Hippocampal formation (tissue), 2 donors: ENCODE results near the gene PLIN4.
"Not testable (repeated sequence)": the region's sequence is repeated elsewhere in the genome, so short reads cannot be mapped to it uniquely, and the experiment has no call there.

Experiments used
- DNase-seq, 2 donors: peaks; one replicate each; lab custom pipeline; 2025; lab: John Stamatoyannopoulos, UW

The PLIN4 gene

DNA sequence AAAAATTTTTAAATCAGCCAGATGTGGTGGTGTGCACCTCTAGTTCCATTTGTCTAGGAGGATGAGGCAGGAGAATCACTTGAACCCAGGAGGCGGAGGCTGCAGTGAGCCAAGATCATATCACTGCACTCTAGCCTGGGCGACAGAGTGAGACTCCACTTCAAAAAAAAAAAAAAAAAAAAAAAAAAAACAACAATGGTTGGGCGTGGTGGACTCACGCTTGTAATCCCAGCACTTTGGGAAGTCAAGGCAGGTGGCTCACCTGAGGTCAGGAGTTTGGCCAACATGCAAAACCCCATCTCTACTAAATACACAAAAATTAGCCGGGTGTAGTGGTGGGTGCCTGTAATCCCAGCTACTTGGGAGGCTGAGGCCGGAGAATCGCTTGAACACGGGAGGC lies 9.1 kb upstream of the PLIN4 start:
- DNase-seq: not testable (repeated sequence)

DNA sequence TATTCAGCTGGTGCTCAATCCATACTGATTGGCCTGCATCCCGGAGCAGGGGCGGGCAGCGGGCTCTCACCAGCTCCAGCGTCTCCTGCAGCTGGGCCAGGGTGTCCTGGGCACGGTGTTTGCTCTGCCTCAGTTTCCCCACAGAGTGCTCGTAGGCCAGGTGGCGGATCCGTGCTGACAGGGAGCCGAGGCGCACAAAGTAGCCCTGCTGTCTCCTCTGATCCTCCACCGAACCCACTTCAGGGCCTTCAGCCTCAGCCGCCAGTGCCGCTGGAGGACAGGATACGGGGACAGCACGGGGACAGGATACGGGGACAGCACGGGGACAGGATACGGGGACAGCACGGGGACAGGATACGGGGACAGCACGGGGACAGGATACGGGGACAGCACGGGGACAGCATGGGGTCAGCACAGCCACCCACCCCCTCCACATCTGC lies 7.3 kb upstream of the PLIN4 start:
- DNase-seq: no peak

- DNase-seq: no peak
These were observed 6.7 kb upstream of the PLIN4 start for GRCh38 chr19:4524808-4525562.

DNA sequence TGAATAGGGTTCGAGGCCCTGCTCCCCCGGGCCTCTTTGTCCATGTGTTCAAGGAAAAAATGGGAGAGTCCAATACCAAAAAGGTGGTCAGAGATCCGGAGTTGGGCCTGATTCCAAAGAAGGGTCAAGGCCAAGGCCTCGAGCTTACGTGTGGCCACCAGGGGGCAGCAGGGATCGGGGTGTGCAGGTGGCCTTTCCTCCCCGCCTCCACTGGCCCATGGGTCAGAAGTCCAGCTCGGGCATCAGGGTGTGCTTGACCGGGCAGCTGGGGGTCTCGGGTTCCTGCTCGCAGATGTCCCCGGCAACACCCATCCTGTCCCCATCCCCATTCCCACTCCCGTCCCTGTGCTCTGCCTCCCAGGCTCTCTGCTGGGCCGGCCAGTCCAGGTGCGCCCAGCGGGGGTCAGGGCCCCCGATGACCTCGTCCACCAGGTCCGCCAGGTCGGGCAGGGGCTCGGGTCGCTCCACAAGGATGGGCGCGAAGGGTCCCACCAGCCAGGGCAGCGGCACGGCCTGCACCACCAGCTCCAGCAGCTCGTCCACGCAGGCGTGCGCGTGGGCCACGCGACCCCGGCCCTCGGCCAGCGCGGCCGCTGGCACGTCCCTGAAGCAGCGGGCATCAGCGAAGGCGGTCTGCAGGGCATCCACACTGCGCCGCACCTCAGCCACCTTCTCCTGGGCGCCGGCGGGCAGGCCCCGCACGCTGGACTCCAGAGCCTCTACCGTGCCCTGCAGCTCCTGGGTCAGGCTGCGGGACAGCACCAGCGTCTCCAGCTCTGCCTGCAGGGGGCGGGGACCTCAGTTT lies 5.2 kb upstream of the PLIN4 start:
- DNase-seq: no peak

- DNase-seq: no peak
These were observed 4.2 kb upstream of the PLIN4 start for GRCh38 chr19:4522291-4523002.

GRCh38 chr19:4521888-4522242 lies 3.6 kb upstream of the PLIN4 start:
- no peak for DNase-seq

DNA sequence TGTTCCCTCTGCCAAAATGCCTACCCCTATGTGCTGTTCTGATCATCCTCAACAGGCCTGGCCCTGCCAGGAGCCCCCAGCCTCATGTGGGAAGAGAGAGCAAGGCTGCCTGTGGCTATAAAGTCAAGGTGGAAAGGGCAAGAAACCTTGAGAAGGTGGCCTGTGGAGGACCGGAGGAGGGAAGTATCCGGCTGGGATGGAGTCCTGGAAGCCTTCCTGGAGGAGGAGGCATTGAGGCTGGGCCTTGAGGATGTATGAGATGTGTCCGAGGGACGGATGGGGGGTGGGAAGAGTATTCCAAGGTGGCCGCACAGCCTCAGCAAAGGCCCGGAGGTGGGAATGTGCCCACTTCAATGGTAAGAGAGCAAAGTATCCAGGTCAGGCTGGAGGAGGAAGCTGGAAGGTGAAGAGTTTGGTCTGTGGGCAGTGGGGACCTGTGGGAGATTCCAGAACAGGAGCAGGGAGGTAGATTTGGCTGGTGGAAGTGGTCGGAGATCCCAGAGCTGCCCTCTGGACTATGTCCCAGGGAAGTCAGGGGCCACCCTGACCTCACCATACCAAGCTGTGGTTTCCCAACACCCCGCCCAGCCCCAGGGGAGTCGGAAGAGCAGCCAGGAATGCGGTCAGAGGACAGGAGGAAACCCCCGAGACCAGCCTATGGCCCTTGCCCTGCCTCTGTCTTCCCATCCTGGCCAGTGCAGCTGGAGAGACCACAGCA lies 3.0 kb upstream of the PLIN4 start:
- no peak for DNase-seq

GRCh38 chr19:4519521-4520277 lies 1.4 kb upstream of the PLIN4 start:
- no peak for DNase-seq

- no peak for DNase-seq
These were observed 848 bp upstream of the PLIN4 start for GRCh38 chr19:4519172-4519496.

DNA sequence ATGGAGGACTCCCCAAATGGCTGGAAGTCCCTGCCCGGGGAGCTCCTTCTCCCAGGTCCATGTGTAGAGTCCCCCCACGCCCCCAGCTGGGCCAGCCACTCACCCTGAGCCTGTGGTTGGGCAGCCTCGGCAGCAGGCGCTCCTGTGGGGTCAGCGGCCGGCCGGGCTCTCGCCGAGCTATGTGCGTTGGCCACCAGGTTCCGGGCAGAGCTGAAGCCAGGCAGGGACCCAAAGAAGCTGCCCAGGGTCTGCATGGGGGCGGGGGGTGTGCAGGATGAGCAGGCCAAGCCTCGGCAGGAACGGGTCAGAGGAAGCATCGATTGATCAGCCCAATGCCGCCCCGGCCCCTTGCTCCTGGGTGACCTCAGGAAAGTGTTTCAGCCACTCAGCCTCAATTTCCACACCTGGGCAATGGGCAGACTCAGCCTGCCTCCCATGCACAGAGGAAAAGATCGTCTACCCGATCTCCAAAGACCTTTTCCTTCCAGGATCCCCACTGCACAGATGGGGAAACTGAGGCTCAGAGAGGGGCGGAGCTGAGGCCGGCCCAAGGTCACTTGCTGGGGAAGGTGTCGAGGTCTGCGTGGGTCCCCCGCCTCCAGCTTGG lies 732 bp downstream of the PLIN4 start:
- DNase-seq: no peak

DNA sequence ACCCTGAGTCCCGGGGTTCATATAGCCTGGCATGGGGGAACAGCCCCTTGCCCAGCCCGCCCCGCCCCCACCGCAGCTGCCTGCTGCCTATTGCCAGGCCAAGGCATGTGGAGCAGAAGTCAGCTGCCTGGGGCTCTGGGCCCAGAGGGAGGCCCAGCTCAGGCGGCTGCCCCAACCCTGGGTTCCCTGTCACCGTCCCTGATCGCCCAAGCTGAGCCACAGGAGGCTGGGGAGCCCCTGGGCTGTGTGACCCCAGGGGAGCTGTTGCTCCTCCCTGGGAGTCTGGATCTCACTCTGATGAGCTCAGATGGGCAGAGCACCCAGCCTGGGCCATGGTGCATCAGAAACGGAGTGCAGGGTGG lies 1.4 kb downstream of the PLIN4 start:
- DNase-seq: no peak

GRCh38 chr19:4516199-4516938 lies 1.9 kb downstream of the PLIN4 start:
- DNase-seq: no peak

GRCh38 chr19:4515732-4516131 lies 2.6 kb downstream of the PLIN4 start:
- DNase-seq: no peak

DNA sequence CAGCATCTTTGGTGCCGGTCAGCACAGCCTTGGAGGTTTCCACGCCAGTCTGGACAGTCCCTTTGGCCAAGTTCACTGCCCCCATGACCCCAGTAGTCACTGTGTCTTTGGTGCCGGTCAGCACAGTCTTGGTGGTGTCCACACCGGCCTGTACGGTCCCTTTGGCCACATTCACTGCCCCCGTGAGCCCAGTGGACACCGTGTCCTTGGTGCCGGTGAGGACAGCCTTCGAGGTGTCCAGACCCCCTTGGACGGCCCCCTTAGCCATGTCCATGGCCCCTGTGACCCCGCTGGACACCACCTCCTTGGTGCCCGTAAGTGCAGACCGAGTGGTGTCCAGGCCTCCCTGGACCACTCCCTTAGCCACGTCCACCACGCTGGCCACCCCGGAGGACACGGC lies 5.0 kb downstream of the PLIN4 start:
- no peak for DNase-seq

- no peak for DNase-seq
These were observed 6.2 kb downstream of the PLIN4 start for GRCh38 chr19:4512070-4512469.

- no peak for DNase-seq
These were observed 6.8 kb downstream of the PLIN4 start for GRCh38 chr19:4511300-4512054.

DNA sequence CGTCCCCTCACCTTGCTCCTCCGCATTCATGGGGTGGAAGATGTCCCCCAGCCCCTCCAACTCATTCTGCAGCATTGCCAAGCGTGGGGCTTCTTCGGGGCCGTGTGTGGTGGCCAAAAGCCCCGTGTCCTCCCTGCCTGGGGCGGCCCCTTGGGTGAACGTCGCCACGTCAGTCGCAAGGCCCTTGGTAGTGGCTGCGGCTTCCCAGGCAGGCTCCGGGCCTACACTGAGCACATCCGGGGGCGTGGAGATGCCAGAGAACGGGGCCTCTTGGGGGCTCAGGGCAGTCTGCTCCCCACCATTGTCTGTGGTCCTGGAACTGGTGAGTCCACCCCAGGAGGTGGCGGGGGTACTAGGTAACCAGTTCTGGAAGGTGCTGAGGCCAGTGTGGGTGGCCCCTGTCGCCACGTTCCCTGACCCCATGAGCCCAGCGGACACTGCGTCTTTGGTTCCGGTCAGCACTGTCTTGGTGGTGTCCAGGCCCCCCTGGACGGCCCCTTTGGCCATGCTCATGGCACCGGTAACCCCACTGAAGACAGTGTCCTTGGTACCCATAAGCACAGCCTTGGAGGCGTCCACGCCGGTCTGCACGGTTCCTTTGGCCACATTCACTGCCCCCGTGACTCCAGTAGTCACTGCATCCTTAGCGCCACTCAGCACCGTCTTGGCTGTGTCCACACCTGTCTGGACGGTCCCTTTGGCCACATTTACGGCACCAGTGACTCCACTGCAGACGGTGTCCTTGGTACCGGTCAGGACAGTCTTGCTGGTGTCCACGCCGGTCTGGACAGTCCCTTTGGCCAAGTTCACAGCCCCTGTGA lies 7.6 kb downstream of the PLIN4 start:
- DNase-seq: no peak

DNA sequence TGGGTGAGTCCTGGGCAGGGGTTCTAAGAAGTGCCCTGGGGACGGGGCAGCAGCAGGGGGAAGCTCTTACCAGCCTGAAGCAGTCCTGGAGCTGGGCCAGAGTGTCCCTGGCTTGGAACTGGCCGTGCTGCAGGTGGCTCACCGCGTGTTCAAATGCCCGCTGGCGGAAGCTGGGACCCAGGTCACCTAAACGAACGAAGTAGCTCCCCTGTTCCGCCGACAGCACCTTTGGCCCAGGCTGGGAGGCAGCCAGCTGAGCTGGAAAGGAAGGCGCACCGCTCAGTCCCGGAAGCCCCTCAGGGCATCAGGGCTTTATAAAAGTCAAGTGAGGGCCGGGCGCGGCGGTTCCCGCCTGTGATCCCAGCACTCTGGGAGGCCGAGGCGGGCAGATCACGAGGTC lies 9.6 kb downstream of the PLIN4 start:
- no peak for DNase-seq

DNA sequence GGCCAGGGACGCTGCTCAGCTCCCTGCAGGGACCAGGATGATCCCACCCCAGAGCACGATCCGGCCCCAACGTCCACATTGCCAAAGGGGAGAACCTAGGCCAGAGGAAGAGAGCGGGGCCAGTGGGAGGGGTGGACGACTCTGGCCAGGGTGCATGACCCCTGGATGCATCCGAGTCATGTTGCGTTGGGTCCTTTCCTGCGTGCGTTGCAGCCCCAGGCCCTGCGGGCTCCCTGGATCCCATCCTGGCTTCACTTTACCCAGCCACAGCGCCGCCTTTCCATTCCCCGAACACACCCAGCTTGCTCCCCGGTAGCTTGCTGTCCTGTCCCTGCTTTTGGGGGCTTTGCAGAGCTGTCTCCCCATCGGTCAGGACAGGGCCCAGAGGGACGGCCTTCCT lies 10.5 kb downstream of the PLIN4 start:
- no peak for DNase-seq
